DOHH2 (cell line): ENCODE measurements around the gene MTOR.
"Not testable (repeated sequence)": the region's sequence is repeated elsewhere in the genome, so short reads cannot be mapped to it uniquely, and the experiment has no call there.

Experiments
- H3F3A ChIP-seq: fragments of 200-600 bp; sonication (generic), shearing (Covaris generic); 2 replicates; pipeline ENCODE4 v1.6.0; 2016; ENCODE audit warnings: antibody characterized with exemption, mild to moderate bottlenecking; ENCODE audit not compliant: control insufficient read depth, insufficient read depth
- H3K27ac ChIP-seq: fragments of 200-600 bp; sonication (generic); 2 replicates; pipeline ENCODE4 v1.5.1; 2014; ENCODE audit warnings: low read depth, mild to moderate bottlenecking, low read length, moderate library complexity
- H3K27me3 ChIP-seq: fragments of 200-600 bp; sonication (generic); 2 replicates; pipeline ENCODE4 v1.6.1; 2014; ENCODE audit warnings: mild to moderate bottlenecking, low read length, mixed read lengths; ENCODE audit not compliant: control insufficient read depth
- H3K36me3 ChIP-seq: fragments of 200-600 bp; sonication (generic); 2 replicates; pipeline ENCODE4 v1.6.1; 2014; ENCODE audit warnings: mild to moderate bottlenecking, low read length, moderate library complexity, mixed read lengths; ENCODE audit not compliant: control insufficient read depth
- H3K4me1 ChIP-seq: fragments of 200-600 bp; sonication (generic); 2 replicates; pipeline ENCODE4 v1.6.1; 2014; ENCODE audit warnings: mild to moderate bottlenecking, low read length, mixed read lengths; ENCODE audit not compliant: control insufficient read depth
- H3K4me2 ChIP-seq: fragments of 200-600 bp; sonication (generic); 2 replicates; pipeline ENCODE4 v1.6.0; 2014; ENCODE audit warnings: mild to moderate bottlenecking, low read length, moderate library complexity
- H3K4me3 ChIP-seq: fragments of 200-600 bp; sonication (generic); 2 replicates; pipeline ENCODE4 v1.5.1; 2014; ENCODE audit warnings: mild to moderate bottlenecking, low read length, mixed read lengths
- H3K79me2 ChIP-seq: fragments of 200-600 bp; sonication (generic); 2 replicates; pipeline ENCODE4 v1.6.1; 2014; ENCODE audit warnings: mild to moderate bottlenecking, low read length, mixed read lengths; ENCODE audit not compliant: control insufficient read depth
- H3K9me2 ChIP-seq: fragments of 200-600 bp; sonication (generic); replicated peaks from 2 replicates; pipeline ENCODE4 v1.6.1; 2014; ENCODE audit warnings: mild to moderate bottlenecking, low read length, mixed read lengths; ENCODE audit not compliant: control insufficient read depth
- H3K9me3 ChIP-seq: fragments of 200-600 bp; sonication (generic); 2 replicates; pipeline ENCODE4 v1.6.1; 2014; ENCODE audit warnings: antibody characterized with exemption, low read length, mixed read lengths; ENCODE audit not compliant: control insufficient read depth, insufficient read depth
- H4K20me1 ChIP-seq: fragments of 200-600 bp; sonication (generic); 2 replicates; pipeline ENCODE4 v1.6.0; 2014; ENCODE audit warnings: low read depth, mild to moderate bottlenecking, antibody characterized with exemption, low read length, moderate library complexity; ENCODE audit not compliant: control insufficient read depth, insufficient read depth
- CTCF ChIP-seq: fragments of 200-600 bp; sonication (generic); IDR thresholded peaks from one replicate; pipeline ENCODE4 v1.5.1; 2014; ENCODE audit warnings: antibody characterized with exemption, mild to moderate bottlenecking, low read depth, low read length; ENCODE audit not compliant: poor library complexity, severe bottlenecking
- EZH2phosphoT487 ChIP-seq: fragments of 200-600 bp; sonication (generic); IDR thresholded peaks from 2 replicates; pipeline ENCODE4 v1.6.1; 2017; ENCODE audit warnings: borderline replicate concordance, mild to moderate bottlenecking, antibody characterized with exemption, low read length, moderate library complexity, mixed read lengths

MTOR gene

GRCh38 chr1:11180342-11180744 is 82.0 kb downstream of the MTOR start:
- H3K4me3 ChIP-seq, result no peak overlapping the region
- no peak for TF ChIP-seq CTCF
- no peak for TF ChIP-seq EZH2phosphoT487
- no peaks in the 10 kb centered on the region for H3K4me1 ChIP-seq
- H3K27me3 ChIP-seq, result no peaks in the 10 kb centered on the region
- no peaks in the 10 kb centered on the region; the same call in 1 of the 2 replicates for H4K20me1 ChIP-seq
- H3K79me2 ChIP-seq, result no peaks in the 10 kb centered on the region
- H3K9me3 ChIP-seq, result no peaks in the 10 kb centered on the region
- peaks cover 39% of the 10 kb centered on the region for H3K36me3 ChIP-seq
- H3F3A ChIP-seq, result no peaks in the 10 kb centered on the region
- H3K9me2 ChIP-seq, result no peaks in the 10 kb centered on the region
- H3K4me2 ChIP-seq, result no peak overlapping the region
- H3K27ac ChIP-seq, result no peak overlapping the region

GRCh38 chr1:11179749-11180148 is 82.6 kb downstream of the MTOR start:
- not testable (repeated sequence) for H3K4me2 ChIP-seq, H3K4me3 ChIP-seq, H3F3A ChIP-seq

GRCh38 chr1:11179125-11179524 is 83.2 kb downstream of the MTOR start:
- H3K9me2 ChIP-seq, result no peaks in the 10 kb centered on the region
- H3K9me3 ChIP-seq, result no peaks in the 10 kb centered on the region
- TF ChIP-seq CTCF (no peak), EZH2phosphoT487 (no peak)
- no peaks in the 10 kb centered on the region for H3F3A ChIP-seq
- peaks cover 35% of the 10 kb centered on the region for H3K36me3 ChIP-seq
- no peaks in the 10 kb centered on the region; the same call in 1 of the 2 replicates for H4K20me1 ChIP-seq
- no peaks in the 10 kb centered on the region for H3K4me1 ChIP-seq
- H3K27me3 ChIP-seq, result no peaks in the 10 kb centered on the region
- H3K79me2 ChIP-seq, result no peaks in the 10 kb centered on the region
- no peak overlapping the region for H3K4me2 ChIP-seq
- H3K27ac ChIP-seq, result no peak overlapping the region
- no peak overlapping the region for H3K4me3 ChIP-seq

More at GRCh38 chr1:11179749-11180148, 82.6 kb downstream of the MTOR start:
- H3K9me2 ChIP-seq, H4K20me1 ChIP-seq, H3K79me2 ChIP-seq, H3K27ac ChIP-seq, H3K27me3 ChIP-seq, H3K4me1 ChIP-seq, H3K9me3 ChIP-seq: not testable (repeated sequence)
- peaks cover 38% of the 10 kb centered on the region for H3K36me3 ChIP-seq

- Histone ChIP-seq H3K4me2 (no peak overlapping the region), H3K27ac (no peak overlapping the region), H3K36me3 (peaks cover 32% of the 10 kb centered on the region)
Measured at GRCh38 chr1:11178021-11179015, 84.0 kb downstream of the MTOR start.

More at GRCh38 chr1:11178021-11179015, 84.0 kb downstream of the MTOR start:
- Histone ChIP-seq H3K9me2 (no peaks in the 10 kb centered on the region), H3K4me3 (no peak overlapping the region), H3K4me1 (no peaks in the 10 kb centered on the region), H4K20me1 (no peaks in the 10 kb centered on the region; the same call in 1 of the 2 replicates), H3K79me2 (no peaks in the 10 kb centered on the region), H3K9me3 (no peaks in the 10 kb centered on the region), H3F3A (no peaks in the 10 kb centered on the region; the same call in 1 of the 2 replicates), H3K27me3 (no peaks in the 10 kb centered on the region)
- no peak for TF ChIP-seq EZH2phosphoT487
- TF ChIP-seq CTCF, result no peak
